NCI-H2081 treated with DMSO at 0.1 percent for 48 hours (cell line): ENCODE data around the gene TOMM6.

Experiments
- DNase-seq: peaks from one replicate; lab custom pipeline; 2025; lab: John Stamatoyannopoulos, UW

Gene TOMM6

GRCh38 chr6:41824571-41825569 is 37.4 kb downstream of the TOMM6 start:
- DNase-seq: no peak

DNA sequence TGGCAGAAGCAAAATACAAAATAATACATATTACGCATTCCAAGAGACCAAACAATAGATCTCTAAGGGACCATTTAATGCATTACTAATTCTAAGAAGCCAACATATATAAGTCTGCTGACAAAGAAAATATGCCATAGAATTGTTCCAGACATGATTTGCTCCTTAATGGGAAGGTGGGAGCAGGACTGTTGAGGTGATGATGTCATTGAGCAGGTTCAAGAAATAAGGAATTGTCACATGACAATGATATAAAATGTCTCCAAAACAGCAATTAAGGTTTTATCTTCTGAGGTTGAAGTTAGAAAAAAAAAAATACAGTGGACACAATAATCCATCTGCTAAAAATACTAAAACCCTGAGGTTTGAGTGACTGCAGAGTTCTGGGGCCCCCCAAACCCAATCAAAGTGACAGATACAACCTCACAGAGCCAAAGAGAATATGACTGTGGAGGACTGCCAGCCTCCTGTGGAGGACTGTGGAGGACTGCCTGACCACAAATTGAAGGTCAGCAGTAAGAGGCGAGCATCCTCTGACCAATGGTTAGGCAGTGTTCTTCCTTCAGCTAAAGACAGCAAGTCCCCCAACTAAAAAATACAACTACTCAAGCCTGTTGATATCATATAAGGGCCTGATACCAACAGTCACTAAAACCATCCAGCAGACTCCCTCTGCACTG is 39.0 kb downstream of the TOMM6 start:
- no peak for DNase-seq

DNA sequence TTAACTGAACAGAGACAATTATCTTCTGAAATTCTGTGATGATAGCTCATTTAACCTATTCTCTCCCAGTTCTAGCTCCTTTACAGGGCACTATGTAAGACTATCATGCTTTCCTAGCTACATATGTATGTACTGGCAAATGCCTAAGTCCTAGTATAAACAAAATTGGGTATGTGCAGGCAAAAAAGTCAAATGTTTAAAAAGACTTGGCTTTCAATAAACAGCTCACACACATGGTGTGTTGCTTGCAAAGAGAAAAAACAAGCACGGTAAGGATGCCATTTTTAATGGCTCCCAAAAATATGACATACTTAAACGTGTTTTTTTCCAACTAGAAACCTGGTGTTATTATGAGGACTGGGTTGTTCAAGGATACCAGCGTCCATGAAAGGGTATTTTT is 44.8 kb downstream of the TOMM6 start:
- DNase-seq: no peak

DNA sequence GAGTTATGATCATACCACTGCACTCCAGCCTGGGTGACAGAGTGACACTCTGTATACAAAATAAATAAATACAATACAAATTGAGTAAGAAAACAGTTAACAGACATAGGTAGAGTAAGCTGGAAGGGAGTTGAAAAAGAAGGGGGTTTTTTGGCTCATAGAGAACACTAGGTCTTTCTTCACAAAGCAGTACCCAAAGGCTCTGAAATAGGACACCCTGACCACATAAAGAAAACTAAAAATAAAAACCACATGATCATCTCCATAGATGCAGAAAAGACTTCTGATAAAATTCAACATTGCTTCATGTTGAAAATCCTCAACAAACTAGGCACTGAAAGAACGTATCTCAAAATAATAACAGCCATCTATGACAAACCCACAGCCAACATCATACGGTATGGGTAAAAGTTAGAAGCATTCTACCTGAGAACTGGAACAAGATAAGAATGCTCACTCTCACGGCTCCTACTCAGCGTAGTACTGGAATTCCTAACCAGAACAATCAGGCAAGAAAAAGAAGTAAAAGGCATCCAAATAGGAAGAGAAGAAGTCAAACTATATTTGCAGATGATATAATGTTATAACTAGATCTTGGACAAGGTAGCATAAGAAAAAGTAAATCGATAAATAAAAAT is 48.6 kb downstream of the TOMM6 start:
- no peak for DNase-seq

DNA sequence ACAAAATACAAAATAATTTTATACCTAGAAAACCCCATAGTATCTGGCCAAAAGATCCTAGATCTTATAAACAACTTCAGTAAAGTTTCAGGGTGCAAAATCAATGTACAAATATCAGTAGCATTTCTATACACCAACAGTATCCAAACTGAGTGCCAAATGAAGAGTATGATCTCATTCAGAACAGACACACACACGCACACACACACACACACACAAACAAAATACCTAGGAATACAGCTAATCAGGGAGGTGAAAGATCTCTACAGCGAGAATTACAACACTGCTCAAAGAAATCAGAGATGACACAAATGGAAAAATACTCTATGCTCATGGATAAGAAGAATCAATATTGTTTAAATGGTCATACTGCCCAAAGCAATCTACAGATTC is 49.2 kb downstream of the TOMM6 start:
- DNase-seq: no peak
